Parathyroid adenoma (tissue), 2 donors: ENCODE results near the gene SLC2A4.

Experiments used
- H2AFZ ChIP-seq: fragments of 300-600 bp; sonication (generic); one replicate; pipeline ENCODE4 v1.7.0; 2017; ENCODE audit warnings: antibody characterized with exemption, mild to moderate bottlenecking
- H3K27ac ChIP-seq: fragments of 300-600 bp; sonication (generic); one replicate; pipeline ENCODE4 v1.7.0; 2017
- H3K27me3 ChIP-seq: fragments of 300-600 bp; sonication (generic); one replicate; pipeline ENCODE4 v1.7.0; 2017; ENCODE audit warnings: low read length; ENCODE audit not compliant: control insufficient read depth, insufficient read depth
- H3K36me3 ChIP-seq: fragments of 300-600 bp; sonication (generic); one replicate; pipeline ENCODE4 v1.7.0; 2017; ENCODE audit warnings: low read length; ENCODE audit not compliant: control insufficient read depth, insufficient read depth
- H3K4me1 ChIP-seq: fragments of 300-600 bp; sonication (generic); one replicate; pipeline ENCODE4 v1.7.0; 2017; ENCODE audit warnings: control low read depth
- H3K4me2 ChIP-seq: fragments of 300-600 bp; sonication (generic); one replicate; pipeline ENCODE4 v1.7.0; 2017; ENCODE audit warnings: low read length
- H3K4me3 ChIP-seq: fragments of 300-600 bp; sonication (generic); one replicate; pipeline ENCODE4 v1.7.0; 2017; ENCODE audit warnings: low read depth, low read length
- H3K79me2 ChIP-seq: fragments of 300-600 bp; sonication (generic); one replicate; pipeline ENCODE4 v1.7.0; 2017; ENCODE audit warnings: control low read depth
- H3K9ac ChIP-seq: fragments of 300-600 bp; sonication (generic); one replicate; pipeline ENCODE4 v1.7.0; 2017; ENCODE audit warnings: mild to moderate bottlenecking
- H3K9me3 ChIP-seq: fragments of 300-600 bp; sonication (generic); one replicate; pipeline ENCODE4 v1.7.0; 2017; ENCODE audit warnings: low read length; ENCODE audit not compliant: control insufficient read depth
- TF ChIP-seq, protein P1 (sequence below): fragments of 300-600 bp; sonication (generic); IDR thresholded peaks from one replicate; pipeline ENCODE4 v1.7.0; 2017; ENCODE audit warnings: antibody characterized with exemption, mild to moderate bottlenecking
- donor health status: primary hyperparathyroidism.

SLC2A4 gene

DNA sequence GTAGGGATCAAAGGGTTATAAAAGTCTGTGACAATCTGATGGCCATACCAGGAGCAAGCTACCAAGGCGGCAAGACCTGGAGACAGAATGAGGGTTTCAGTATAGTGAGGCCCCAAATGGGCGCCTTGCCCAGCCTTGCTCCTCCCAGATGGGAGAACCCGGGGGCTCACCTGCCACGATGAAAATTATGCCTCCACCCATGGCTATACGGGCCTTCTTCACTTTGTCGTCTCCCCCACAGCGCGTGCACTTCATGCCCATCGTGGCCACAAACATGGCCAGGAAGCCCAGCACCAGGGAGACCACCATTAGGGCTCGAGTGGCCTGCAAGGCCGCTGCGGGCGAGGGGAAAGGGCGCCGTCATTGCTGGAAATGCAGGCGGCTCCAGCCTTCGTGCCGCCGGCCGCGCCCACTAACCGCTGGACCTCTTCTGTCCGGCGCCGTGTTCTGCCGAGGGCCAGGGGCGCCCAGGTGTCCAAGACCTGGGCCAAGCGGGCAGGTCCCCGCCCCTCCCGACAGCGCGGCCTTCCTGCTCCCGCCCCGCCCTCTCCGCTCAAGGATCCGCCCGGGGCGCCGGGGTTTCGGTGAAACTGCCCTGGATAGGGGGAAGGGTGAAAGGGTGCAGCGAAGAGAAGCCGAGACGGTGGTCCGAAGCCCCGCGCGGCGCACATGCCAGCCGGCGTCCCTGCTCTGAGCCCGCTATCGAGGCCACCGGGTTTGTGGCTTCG lies 20.7 kb upstream of the SLC2A4 start:
- Histone ChIP-seq H3K4me2 (peak overlapping the region; percentile 99), H2AFZ (peak overlapping the region; percentile 97), H3K9me3 (no peaks in the 10 kb centered on the region), H3K9ac (peak overlapping the region; percentile 99), H3K27ac (peak overlapping the region; percentile 99), H3K4me1 (peaks cover 15% of the 10 kb centered on the region), H3K4me3 (peak overlapping the region; percentile 83), H3K27me3 (no peaks in the 10 kb centered on the region), H3K79me2 (peaks cover 11% of the 10 kb centered on the region), H3K36me3 (no peaks in the 10 kb centered on the region)
- TF ChIP-seq, protein P1, sequence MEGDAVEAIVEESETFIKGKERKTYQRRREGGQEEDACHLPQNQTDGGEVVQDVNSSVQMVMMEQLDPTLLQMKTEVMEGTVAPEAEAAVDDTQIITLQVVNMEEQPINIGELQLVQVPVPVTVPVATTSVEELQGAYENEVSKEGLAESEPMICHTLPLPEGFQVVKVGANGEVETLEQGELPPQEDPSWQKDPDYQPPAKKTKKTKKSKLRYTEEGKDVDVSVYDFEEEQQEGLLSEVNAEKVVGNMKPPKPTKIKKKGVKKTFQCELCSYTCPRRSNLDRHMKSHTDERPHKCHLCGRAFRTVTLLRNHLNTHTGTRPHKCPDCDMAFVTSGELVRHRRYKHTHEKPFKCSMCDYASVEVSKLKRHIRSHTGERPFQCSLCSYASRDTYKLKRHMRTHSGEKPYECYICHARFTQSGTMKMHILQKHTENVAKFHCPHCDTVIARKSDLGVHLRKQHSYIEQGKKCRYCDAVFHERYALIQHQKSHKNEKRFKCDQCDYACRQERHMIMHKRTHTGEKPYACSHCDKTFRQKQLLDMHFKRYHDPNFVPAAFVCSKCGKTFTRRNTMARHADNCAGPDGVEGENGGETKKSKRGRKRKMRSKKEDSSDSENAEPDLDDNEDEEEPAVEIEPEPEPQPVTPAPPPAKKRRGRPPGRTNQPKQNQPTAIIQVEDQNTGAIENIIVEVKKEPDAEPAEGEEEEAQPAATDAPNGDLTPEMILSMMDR = no peak

DNA sequence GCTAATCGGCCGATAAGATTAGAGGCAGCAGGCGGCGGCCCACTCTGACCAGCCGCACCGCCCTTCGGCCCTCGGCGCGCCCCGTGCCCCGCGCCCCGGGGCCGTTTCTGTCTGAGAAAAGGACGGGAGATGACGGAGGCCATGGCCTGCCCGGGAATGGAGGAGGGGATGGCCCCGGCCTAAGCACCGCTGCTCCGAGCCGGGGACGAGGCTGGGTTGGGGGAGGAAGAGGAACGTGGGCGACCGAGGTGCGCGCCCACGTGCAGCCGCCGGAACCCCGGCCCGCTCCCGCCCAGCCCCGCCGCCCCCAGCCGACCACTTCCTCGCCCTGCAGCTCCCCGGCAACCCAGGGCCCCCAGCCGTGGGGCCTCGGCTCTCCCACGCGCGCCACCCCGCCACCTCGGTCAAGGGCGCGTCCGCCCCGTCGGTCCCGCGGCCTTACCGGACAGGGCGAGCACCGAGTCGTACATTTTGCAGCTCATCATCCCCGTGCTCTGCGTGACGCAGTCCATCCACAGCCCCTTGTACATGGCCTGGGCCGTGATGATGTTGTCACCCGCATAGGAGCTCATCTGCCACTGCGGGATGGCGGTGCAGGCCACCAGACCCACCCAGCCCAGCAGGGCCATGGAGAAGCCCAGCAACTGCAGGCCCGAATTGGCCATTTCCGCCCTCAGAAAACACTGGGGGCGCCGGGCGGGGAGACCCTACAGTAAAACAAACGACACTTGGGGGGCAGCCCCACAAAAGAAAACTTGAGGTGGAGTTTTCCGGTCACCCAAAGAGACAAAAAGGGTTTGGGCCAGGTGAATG lies 19.9 kb upstream of the SLC2A4 start:
- Histone ChIP-seq H3K27me3 (no peaks in the 10 kb centered on the region), H3K4me3 (peak overlapping the region; percentile 83), H2AFZ (peak overlapping the region; percentile 97), H3K27ac (peak overlapping the region; percentile 99), H3K9ac (peak overlapping the region; percentile 99), H3K9me3 (no peaks in the 10 kb centered on the region), H3K4me2 (peak overlapping the region; percentile 99), H3K4me1 (peaks cover 15% of the 10 kb centered on the region), H3K79me2 (peaks cover 11% of the 10 kb centered on the region), H3K36me3 (no peaks in the 10 kb centered on the region)
- TF ChIP-seq, protein P1 = no peak

DNA sequence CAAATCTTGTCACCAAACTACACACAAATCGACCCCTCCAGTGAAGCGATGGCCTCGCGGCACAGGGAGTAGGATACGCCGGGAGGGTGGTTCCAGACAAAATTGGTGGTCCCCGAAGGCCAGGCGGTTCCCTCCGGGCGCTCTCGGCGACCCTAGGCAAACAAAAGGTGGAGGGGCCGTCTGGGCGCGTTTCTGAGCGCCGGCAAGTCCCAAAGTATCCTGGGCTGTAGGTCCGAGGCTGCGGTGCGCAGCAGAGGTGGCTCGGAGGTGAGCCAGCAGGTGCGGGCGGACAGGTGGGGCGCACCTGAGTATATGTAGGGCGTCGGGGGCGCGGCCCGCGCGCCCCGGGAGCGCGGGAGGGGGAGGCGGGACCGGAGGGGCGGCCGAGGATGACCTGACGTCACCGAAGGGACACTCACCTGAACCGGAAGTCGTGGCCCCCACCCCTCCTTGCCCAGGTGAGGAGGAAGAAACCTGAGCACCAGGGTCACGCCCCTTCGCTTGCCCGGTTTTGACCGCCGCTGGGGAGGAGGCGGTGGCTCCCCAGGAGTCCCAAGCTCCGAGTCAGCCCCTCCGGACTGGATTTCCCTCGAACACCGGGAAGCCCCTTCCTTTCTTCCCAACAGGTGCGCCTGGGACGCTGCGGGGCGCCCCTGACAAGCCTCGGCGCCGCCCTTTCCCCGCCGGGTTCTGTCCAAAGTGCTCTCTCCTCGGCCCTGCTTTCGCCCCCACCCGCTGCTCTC lies 19.2 kb upstream of the SLC2A4 start, which contains the start of gene CLDN7:
TSS of gene CLDN7 (minus strand) at position 287 of the 743 bp plus-strand sequence. CDS start 435 bp downstream, outside the sequence.
- H2AFZ ChIP-seq = peak within 1 kb of the TSS; percentile 97
- peak within 1 kb of the TSS; percentile 99 for H3K4me2 ChIP-seq
- H3K9me3 ChIP-seq = no peaks in the 10 kb centered on the region
- H3K4me3 ChIP-seq = peak within 1 kb of the TSS; percentile 83
- peak within 1 kb of the TSS; percentile 99 for H3K9ac ChIP-seq
- TF ChIP-seq, protein P1 = peak; percentile 77
- H3K79me2 ChIP-seq = peaks cover 11% of the 10 kb centered on the region
- no peaks in the 10 kb centered on the region for H3K36me3 ChIP-seq
- H3K27ac ChIP-seq = peak within 1 kb of the TSS; percentile 99
- H3K4me1 ChIP-seq = peaks cover 15% of the 10 kb centered on the region
- no peaks in the 10 kb centered on the region for H3K27me3 ChIP-seq

DNA sequence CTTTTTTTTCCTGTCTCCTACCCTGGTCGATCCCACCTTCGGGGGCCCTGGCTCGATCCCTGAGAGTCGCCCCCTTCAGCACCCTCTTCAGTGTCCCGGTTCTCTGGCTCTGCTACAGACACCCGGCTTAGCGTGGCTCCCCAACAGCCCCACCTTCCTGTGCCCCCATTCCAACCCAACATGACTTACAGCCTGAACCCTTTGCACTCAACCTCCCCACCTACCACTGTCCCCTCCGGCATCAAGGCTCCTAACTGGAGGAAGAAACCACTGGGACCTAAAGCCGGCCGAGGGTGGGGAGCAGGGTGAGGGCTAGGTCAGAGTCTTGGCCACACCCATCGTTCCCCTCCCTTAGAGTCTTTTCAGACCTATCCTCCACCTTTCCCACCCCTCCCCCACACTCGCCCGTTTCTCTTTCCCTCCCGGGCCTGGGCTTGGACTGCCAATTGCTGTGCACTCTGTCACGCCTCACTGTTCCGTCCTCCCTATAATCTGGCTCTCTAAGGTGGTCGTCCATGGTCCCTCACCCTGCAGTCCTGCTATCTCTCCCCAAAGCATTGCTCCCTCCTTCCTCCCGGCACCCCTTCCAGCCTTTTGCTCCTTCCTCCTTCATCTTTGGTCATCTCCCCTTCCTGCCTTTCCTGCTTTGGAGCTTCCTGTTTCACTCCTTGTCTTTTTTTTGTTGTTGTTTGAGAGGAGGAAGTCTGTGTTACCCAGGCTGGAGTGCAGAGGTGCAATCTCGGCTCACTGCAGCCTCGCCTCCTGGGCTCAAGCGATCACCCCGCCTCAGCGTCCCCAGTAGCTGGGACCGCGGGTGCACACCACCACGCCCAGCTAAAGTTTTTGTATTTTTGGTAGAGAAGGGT lies 18.4 kb upstream of the SLC2A4 start:
- H3K27me3 ChIP-seq = no peaks in the 10 kb centered on the region
- peak overlapping the region; percentile 90 for H3K9ac ChIP-seq
- H3K4me2 ChIP-seq = peak overlapping the region; percentile 99

More for the DNA sequence above, 18.4 kb upstream of the SLC2A4 start:
- H3K4me1 ChIP-seq = peaks cover 15% of the 10 kb centered on the region
- H3K27ac ChIP-seq = peak overlapping the region; percentile 99
- TF ChIP-seq, protein P1 = no peak
- H2AFZ ChIP-seq = peak overlapping the region; percentile 97
- H3K9me3 ChIP-seq = no peaks in the 10 kb centered on the region
- peaks cover 11% of the 10 kb centered on the region for H3K79me2 ChIP-seq
- H3K4me3 ChIP-seq = peak overlapping the region; percentile 83
- H3K36me3 ChIP-seq = no peaks in the 10 kb centered on the region
